HG02852 (cell line): ENCODE measurements around the gene NIPBL.
"Not testable (repeated sequence)": the region's sequence is repeated elsewhere in the genome, so short reads cannot be mapped to it uniquely, and the experiment has no call there.

Source experiments
- ATAC-seq: cut with Tn5 transposase; IDR thresholded peaks from one replicate; pipeline ENCODE4 v1.9.1; 2021; ENCODE audit warnings: mild to moderate bottlenecking, moderate library complexity; ENCODE audit not compliant: unreplicated experiment

NIPBL gene

DNA sequence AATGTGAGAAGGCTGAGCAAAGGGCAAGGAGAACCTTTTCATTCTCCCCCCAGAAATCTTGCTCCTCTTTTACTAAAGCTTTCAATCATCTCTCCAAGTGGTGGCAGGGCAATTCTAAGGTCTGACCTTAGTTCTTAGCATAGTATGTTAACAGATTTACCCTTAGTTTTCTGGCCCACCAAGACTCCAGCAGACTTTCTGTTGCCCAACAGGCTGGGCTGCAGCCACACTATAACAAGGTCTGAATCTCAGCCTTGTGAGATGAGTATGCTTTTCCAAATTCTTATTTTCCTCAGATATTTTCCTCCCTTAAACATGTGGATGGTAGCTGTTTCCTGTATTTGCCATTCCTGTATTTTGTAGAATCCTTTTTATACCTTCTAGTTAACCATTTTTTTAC lies 69.5 kb downstream of the NIPBL start:
- ATAC-seq, result no peak

GRCh38 chr5:36948041-36948440 lies 71.5 kb downstream of the NIPBL start:
- no peak for ATAC-seq

GRCh38 chr5:36948650-36949049 lies 72.1 kb downstream of the NIPBL start:
- no peak for ATAC-seq

GRCh38 chr5:36949593-36949992 lies 73.0 kb downstream of the NIPBL start:
- no peak for ATAC-seq

DNA sequence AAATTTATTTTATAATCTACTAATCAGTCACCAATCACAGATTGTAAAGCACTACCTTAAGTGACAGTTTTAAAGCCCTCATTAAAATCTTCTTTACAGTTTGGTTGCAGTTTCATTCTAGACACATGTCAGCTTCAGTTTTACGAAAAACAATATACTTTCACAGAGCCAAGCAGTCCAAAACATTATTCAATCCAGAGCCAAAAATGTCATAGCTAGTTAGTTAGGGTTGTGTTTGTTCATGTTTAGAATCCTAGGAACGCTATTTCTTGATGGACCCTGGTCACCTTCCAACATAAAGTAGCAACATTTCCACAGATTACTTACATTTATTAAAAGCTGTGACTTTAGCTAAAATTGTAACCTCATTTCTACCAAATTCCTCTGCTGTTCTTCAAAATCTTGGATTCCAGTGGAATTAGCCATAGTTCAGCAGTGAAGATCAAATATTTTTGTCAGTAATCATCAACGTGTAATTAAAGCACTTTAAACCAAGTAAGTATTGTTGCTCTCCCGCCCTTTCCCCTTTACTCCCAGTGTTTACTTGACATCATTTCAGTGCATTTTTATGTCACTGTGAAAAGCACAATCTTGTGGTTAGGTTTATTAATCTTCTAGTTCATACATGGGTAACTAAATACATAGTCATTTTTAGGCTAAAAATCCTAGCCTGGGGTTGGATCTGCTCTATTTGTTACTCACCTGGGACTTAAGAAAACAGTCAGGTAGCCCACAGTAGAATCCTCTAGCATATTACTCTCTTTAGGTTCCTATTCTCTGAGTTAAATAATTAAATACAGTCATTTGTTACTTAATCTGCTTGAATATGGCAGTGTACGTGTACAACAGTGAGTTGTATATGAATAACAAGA lies 74.3 kb downstream of the NIPBL start:
- ATAC-seq, result no peak

DNA sequence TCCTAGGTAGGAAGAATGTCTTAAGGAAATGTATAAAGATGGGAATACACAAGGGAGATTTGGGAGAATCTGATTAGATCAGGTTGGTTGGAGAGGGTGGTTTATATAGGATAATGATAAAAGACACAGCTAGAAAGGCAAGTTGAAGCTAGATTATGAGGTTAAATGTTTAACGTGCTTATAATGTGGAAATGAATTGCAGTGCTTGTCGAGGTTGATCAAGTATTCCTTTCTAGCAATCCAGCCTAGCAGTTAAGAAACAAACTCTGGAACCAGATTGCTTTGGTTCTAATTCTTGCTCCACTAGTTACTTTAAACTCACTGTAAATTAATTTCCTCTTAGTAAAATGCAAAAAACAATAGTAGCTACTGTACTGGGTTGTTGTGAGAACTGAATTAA lies 76.5 kb downstream of the NIPBL start:
- ATAC-seq, result no peak

DNA sequence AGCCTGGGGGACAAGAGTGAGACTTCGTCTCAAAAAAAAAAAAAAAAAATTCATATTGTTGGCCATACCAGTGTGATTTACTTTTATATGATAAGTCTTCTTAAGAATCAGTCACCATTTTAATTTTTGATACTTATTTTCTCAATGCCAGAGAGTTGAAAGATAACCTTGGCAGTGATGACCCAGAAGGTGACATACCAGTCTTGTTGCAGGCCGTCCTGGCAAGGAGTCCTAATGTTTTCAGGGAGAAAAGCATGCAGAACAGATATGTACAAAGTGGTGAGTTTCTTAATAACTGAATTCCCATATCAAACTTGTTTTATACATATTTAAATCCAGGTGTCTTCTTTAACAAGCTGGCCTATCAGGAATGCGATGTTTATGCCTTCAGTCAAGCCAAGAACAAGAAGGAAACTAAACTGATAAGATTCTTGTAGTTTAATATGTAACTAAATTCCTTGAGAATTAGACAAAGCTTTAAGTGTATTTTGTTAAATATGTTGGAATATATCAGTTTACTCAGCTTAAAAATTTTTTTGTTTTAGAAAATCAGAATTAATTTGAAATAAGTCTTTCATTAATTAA lies 81.5 kb downstream of the NIPBL start:
- no peak for ATAC-seq

- no peak for ATAC-seq
Measured at GRCh38 chr5:36958612-36959011, 82.0 kb downstream of the NIPBL start.

- no peak for ATAC-seq
Measured at GRCh38 chr5:36965179-36965578, 88.6 kb downstream of the NIPBL start.

DNA sequence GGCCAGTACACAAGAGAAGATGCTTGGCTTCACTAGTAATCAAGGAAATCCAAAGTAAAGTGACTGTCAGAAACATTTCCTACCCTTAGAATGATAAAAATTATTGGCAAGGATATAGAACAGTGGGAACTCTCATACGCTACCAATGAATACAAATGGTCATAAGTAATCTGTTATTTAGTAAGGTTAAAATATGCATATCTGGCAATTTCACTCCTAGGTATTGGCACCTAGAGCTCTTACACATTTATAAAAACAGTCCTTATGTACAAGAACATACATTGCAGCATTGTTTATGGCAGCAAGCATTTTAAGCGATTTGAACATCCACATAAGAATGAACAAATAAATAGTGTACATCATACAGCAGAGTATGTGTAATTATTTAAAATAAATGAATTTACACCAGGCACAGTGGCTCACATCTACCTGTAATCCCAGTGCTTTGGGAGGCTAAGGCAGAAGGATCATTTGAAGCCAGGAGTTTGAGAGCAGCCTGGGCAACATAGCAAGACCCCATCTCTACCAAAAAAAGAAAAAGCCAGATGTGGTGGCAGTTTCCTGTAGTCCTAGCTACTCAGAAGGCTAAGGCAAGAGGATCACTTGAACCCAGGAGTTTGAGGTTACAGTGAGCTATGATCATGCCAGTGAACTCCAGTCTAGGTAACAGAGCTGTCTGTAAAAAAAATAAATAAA lies 93.3 kb downstream of the NIPBL start:
- no peak for ATAC-seq

- ATAC-seq, result no peak
Measured at GRCh38 chr5:36978196-36978595, 101.6 kb downstream of the NIPBL start.

DNA sequence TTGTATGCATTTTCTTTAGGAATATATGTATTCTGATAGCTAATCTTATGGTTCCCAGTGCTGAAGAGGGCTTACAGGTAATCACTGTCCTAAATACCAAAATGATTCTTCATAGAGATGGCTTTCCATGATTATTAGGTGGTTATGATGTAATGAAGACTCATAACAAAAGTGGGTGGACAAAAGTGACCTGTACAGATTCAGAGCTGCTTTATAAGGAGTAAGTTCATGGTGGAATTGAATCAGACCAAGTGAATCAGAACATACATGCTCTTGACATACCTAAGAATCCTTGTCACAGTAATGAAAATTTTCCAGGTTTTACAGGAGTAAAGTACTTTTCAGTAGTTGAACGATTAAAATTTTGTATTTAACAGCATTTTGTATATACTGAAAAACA lies 105.6 kb downstream of the NIPBL start:
- no peak for ATAC-seq

GRCh38 chr5:36985387-36985786 lies 108.8 kb downstream of the NIPBL start:
- no peak for ATAC-seq

GRCh38 chr5:36988396-36988795 lies 111.8 kb downstream of the NIPBL start:
- no peak for ATAC-seq

DNA sequence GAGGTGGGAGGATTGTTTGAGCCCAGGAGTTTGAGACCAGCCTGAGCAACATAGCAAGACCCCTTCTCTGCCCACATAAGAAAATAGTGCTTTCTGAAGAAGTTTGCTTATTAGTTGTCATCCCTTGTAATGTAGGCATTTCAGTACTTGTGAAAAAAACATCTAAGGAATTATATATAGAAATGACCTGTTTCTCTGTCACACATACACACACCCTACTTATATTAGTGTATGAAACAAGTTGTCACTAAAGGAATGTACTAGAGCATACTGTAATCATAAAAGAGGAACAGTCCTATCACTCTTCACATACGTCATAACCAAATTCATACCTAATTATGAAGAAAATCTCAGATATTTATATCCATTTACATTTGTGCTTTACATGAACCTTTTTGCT lies 122.0 kb downstream of the NIPBL start:
- no peak for ATAC-seq

DNA sequence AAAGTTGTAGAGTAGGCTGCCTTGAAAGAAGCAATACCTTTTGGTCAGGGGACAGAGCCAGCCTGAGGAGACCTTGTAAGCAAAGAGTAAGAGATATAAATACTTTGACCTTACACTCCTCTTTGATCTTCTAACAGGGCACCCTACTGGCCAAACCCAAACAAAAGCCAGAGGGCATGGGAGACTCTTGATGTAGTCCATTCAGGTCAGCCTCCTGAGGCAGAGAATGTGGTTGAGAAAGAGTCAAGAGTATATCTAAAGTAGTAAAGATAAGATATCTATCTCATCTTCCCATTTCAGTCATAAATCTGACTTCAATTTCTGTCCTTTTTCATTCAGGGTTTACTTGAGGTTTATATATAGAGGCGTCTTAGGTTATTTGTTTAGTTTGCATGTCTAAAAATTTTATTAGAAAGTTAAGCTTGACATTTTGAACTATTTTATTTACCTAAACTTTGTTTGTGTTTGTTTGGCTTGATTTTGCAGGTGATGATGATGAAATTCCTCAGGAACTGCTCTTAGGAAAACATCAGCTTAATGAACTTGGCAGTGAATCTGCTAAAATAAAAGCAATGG lies 125.7 kb downstream of the NIPBL start:
- ATAC-seq, result no peak

DNA sequence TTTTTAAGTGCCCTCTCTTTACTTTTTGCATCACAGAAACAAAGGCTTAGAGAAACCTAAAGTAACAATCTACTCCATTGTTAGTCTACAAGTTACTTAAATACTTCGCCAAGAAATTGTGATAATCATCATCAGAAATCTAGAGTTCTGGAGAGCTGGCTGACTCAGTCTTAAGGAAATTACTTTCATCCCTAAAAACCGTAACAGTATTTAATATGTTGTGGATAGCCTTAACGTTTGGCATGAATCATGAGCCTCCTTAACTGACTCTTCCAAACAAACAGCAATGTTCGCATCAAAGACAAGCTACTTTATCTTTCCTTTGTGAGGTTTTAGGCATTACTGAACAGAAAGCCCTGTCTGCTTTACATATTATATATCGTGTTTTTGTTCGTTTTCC lies 128.7 kb downstream of the NIPBL start:
- ATAC-seq, result no peak

DNA sequence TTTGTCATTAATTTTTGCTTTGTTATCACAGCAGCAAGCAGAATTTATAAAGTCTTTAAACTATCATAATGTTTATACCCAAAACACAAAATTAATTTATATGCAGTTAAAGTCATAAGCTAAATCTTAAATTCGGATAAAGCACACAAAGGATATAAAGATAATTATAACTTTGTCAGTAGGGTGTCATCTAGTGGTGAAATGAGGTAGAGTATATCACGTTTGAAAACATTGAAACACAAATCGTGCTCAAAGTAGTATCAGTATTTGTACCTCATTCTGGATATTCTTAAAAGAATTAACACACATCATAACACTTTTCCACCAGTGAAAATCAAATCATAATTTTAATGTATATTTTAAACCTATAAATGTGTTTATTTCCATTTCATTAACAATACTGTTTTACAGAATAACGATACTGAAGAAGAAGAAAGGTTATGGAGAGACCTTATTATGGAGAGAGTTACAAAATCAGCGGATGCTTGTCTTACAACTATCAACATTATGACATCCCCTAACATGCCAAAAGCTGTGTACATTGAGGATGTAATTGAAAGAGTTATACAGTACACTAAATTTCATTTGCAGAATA lies 129.5 kb downstream of the NIPBL start:
- ATAC-seq, result no peak

DNA sequence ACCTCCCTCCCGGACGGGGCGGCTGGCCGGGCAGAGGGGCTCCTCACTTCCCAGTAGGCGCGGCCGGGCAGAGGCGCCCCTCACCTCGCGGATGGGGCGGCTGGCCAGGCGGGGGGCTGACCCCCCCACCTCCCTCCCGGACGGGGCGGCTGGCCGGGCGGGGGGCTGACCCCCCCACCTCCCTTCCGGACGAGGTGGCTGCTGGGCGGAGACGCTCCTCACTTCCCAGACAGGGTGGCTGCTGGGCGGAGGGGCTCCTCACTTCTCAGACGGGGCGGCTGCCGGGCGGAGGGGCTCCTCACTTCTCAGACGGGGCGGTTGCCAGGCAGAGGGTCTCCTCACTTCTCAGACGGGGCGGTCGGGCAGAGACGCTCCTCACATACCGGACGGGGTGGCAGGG lies 136.6 kb downstream of the NIPBL start:
- not testable (repeated sequence) for ATAC-seq

DNA sequence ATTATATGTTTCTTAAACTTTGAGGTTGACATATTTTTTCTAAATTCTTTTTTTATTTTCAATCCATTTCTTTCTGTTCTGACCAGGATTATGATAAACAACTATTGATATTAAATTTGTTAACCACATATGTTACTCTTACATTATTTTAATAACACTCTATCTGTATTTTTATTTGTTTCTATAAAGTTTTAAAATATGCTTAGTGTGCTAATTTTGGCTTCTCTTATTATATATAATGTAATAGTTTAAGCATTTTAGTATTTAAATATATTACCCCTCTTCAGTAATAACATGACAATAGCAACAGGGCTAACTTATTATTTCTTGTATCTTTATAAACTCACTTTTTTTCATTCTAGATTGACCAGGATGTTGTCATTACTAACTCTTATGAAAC lies 137.8 kb downstream of the NIPBL start:
- no peak for ATAC-seq
